IPS-18a (cell line): ENCODE data around the gene LDAH.

Experiments used
- H3K27ac ChIP-seq: one replicate; pipeline ENCODE4 v1.5.1; 2013; ENCODE audit warnings: low read length
- H3K27me3 ChIP-seq: one replicate; pipeline ENCODE4 v1.6.1; 2013; ENCODE audit warnings: mild to moderate bottlenecking, low read length; ENCODE audit not compliant: control insufficient read depth, insufficient read depth
- H3K36me3 ChIP-seq: one replicate; pipeline ENCODE4 v1.6.1; 2013; ENCODE audit warnings: low read depth, low read length; ENCODE audit not compliant: control insufficient read depth
- H3K4me1 ChIP-seq: one replicate; pipeline ENCODE4 v1.6.1; 2013; ENCODE audit warnings: low read depth, low read length; ENCODE audit not compliant: control insufficient read depth
- H3K4me3 ChIP-seq: one replicate; pipeline ENCODE4 v1.5.1; 2013; ENCODE audit warnings: low read length
- H3K9ac ChIP-seq: one replicate; pipeline ENCODE4 v1.6.1; 2013; ENCODE audit warnings: mild to moderate bottlenecking, low read length, moderate library complexity
- H3K9me3 ChIP-seq: one replicate; pipeline ENCODE4 v1.6.1; 2013; ENCODE audit warnings: low read depth, low read length; ENCODE audit not compliant: control insufficient read depth

Gene LDAH

DNA sequence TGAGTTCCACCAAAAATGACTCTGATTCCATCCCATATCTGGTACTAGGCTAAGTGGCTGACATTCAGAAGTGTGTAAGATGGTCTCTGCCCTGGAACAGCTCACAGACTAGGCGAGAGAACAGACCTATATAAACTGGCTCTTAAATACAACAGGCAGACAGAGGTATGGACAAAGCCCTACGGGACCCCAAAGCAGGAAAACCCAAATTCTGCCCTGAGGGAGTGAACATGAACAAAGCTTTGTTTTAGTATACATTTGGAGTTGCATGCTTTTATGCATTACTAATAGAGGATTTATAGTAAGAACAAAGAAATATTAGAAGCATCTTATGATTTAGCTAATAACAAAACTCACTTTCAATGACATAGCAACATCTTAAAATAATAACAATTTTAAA lies 130.8 kb downstream of the LDAH start:
- Histone ChIP-seq H3K4me1 (no peaks in the 10 kb centered on the region), H3K9ac (no peak overlapping the region), H3K4me3 (no peak overlapping the region), H3K27ac (no peak overlapping the region), H3K9me3 (no peaks in the 10 kb centered on the region), H3K27me3 (no peaks in the 10 kb centered on the region), H3K36me3 (peaks cover 5% of the 10 kb centered on the region)

GRCh38 chr2:20691076-20691734 lies 131.7 kb downstream of the LDAH start:
- H3K27ac ChIP-seq = no peak overlapping the region
- H3K9ac ChIP-seq = no peak overlapping the region
- H3K4me3 ChIP-seq = no peak overlapping the region

DNA sequence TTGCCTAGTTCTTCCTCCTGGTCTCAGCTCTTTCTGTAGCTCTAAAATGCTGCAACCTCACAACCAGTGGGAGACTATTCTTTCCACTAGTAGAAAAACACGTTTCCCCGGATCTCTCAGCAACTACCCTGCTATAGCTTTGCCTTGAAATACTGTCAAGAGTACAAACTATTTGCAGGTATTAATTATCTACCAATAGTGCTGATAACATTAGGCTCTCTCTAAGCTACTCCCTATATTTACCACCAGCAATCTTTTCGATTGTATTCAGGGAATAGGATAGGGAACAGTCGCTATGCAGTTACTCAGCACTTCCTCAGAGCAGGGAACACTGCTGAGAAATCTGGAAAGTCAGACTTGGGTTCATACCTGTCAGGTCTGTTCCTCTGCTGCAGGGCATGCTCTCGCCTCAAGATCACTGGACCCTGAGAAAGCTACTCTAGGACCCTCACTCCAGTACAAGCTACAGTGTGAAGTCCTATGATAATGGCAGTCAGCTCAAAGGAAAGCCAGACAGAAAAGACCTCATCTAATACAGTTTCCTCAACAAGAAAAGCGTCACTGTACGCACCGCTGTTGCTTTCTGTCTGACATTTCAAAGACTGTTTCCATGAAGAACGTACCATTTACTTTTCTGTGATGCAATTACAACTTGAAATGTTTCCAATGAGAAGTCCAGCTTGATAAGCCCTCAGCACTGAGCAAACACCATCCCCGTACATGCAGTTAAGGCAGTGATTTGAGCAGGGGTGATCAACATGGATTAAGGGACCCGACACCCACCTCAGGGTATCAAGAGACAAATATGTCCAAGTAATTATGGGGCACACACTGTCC lies 133.3 kb downstream of the LDAH start:
- H3K4me1 ChIP-seq = no peaks in the 10 kb centered on the region
- H3K36me3 ChIP-seq = peaks cover 10% of the 10 kb centered on the region
- H3K9ac ChIP-seq = no peak overlapping the region
- no peaks in the 10 kb centered on the region for H3K9me3 ChIP-seq
- no peaks in the 10 kb centered on the region for H3K27me3 ChIP-seq
- no peak overlapping the region for H3K4me3 ChIP-seq
- H3K27ac ChIP-seq = no peak overlapping the region

More at GRCh38 chr2:20691076-20691734, 131.7 kb downstream of the LDAH start:
- Histone ChIP-seq H3K4me1 (no peaks in the 10 kb centered on the region), H3K9me3 (no peaks in the 10 kb centered on the region), H3K27me3 (no peaks in the 10 kb centered on the region), H3K36me3 (peaks cover 7% of the 10 kb centered on the region)

DNA sequence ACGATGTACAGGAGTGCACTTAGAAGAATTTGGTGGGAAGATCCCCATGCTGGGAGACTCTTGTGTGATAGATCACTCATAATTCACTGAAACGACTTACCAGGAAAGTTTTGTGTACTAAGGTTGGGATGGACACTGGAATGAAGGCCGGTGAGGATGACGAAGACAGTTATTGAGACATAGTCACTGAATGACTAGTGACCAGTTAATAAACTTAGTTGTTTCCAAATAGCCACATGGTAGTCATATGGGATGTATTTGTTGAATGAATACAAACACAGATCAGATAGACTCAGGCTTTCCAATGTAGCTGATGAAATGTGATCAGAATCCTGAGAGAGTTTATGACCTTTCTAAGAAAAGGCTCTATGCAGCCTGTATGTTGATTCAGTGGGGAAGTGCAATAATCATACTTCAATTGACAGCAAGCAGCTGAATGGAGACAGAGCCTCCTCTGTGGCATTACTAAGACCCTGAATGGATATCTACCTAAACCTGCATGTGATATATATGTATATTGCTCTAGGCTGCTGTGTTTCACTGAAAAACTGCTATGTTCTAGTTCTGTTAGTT lies 135.6 kb downstream of the LDAH start:
- no peaks in the 10 kb centered on the region for H3K27me3 ChIP-seq
- H3K9ac ChIP-seq = no peak overlapping the region
- H3K27ac ChIP-seq = no peak overlapping the region
- peaks cover 10% of the 10 kb centered on the region for H3K36me3 ChIP-seq
- H3K4me1 ChIP-seq = no peaks in the 10 kb centered on the region
- no peaks in the 10 kb centered on the region for H3K9me3 ChIP-seq
- H3K4me3 ChIP-seq = no peak overlapping the region

DNA sequence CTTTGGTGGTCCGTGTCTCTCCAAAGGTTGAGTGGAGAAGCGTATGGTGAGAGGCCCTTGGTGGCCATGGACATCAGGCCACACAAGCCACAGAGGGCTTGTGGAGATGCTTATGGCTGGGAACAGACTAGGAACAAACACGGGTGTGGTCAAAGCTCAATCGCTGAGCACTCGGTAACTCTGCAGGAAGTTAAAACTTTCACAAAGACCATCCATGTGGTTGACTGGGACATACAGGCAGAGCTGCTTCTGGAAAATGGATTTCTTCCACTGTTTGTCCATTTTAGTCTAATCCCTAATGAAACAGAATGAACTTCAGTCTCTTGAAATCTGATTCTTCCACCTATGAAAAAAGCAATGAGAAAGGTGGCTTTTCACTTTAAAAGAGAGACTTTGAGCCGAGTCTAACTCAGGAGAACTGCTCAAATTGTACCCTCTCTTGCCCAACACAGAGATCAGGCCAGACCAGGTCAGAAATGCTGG lies 138.3 kb downstream of the LDAH start:
- H3K9ac ChIP-seq = no peak overlapping the region
- no peaks in the 10 kb centered on the region for H3K9me3 ChIP-seq
- H3K4me3 ChIP-seq = no peak overlapping the region
- no peak overlapping the region for H3K27ac ChIP-seq
- H3K36me3 ChIP-seq = peaks cover 10% of the 10 kb centered on the region
- H3K27me3 ChIP-seq = no peaks in the 10 kb centered on the region
- no peaks in the 10 kb centered on the region for H3K4me1 ChIP-seq

GRCh38 chr2:20682167-20682920 lies 140.6 kb downstream of the LDAH start:
- Histone ChIP-seq H3K4me3 (no peak overlapping the region), H3K36me3 (peaks cover 10% of the 10 kb centered on the region), H3K9ac (no peak overlapping the region), H3K9me3 (no peaks in the 10 kb centered on the region), H3K27ac (no peak overlapping the region), H3K27me3 (no peaks in the 10 kb centered on the region), H3K4me1 (no peaks in the 10 kb centered on the region)

DNA sequence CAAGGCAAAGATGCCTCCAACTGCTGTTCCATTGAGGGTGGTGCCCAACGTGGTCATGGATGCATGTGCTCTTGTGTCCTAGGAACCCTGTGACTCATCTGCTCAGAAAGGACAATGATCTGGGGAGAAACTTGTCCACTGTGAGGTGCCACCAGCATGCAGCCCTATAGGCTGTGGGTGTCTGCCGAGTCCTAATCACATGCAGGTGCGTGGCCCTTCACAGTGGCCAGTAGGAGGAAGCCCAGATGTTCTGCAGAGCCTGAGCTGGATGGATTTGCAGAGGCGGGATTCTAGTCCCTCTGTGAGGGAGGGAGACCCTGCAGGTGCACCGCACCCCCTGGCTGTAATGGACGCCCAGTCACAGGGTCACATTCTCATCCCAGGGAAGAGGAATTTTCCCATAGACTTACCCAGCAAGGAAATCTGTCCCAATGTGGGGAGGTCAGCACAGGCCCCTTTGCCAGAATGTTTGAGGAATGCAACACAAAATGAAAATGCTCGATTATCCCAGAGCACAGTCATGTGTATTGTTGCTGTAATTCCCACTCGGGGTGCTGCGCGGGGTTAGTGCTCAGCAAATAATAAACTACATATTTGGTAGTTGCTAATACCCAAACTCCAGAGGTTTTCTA lies 142.0 kb downstream of the LDAH start:
- H3K27me3 ChIP-seq = no peaks in the 10 kb centered on the region

DNA sequence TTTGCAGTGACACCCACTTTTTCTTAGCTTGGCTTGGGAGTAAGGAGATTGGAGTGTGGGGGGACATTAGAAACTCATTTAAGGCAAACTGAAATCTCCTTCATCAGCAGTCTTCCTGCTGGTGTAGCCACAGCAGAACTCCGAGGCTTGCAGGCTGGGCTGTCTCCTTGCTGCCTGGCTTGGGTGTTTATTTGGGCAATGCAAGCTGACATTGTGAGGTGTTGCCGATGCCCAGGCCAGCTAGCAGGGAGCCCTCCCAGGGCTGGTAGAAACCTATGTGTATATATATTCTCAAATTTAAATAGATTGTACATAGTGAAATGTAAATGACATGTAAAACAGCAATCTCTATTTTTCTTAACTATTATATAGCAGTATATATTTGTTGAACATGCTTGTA lies 144.1 kb downstream of the LDAH start:
- no peak overlapping the region for H3K9ac ChIP-seq
- H3K4me3 ChIP-seq = no peak overlapping the region
- no peaks in the 10 kb centered on the region for H3K9me3 ChIP-seq
- peaks cover 7% of the 10 kb centered on the region for H3K4me1 ChIP-seq
- H3K27ac ChIP-seq = no peak overlapping the region
- H3K36me3 ChIP-seq = no peaks in the 10 kb centered on the region
- H3K27me3 ChIP-seq = peaks cover 19% of the 10 kb centered on the region

More for the DNA sequence above, 142.0 kb downstream of the LDAH start:
- peaks cover 3% of the 10 kb centered on the region for H3K36me3 ChIP-seq
- H3K9ac ChIP-seq = no peak overlapping the region
- no peak overlapping the region for H3K27ac ChIP-seq
- no peaks in the 10 kb centered on the region for H3K9me3 ChIP-seq
- no peak overlapping the region for H3K4me3 ChIP-seq
- peaks cover 3% of the 10 kb centered on the region for H3K4me1 ChIP-seq

DNA sequence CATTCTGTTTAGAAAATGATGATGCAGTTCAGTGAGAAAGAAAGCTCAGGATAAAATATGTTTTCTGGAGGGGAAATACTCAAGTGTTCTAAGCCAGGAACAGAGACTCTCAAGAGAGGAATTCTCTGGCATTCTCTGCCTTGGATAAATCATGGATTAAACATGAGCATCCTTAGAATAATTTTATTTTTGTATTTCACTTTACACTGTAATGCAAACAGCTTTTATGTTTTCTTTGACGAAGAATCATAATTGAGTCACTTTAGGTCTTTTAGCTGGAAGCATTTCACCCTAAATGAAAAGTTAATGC lies 144.9 kb downstream of the LDAH start:
- Histone ChIP-seq H3K36me3 (no peaks in the 10 kb centered on the region), H3K4me3 (no peak overlapping the region), H3K27me3 (peaks cover 27% of the 10 kb centered on the region), H3K4me1 (peaks cover 12% of the 10 kb centered on the region), H3K27ac (no peak overlapping the region), H3K9me3 (no peaks in the 10 kb centered on the region), H3K9ac (no peak overlapping the region)

DNA sequence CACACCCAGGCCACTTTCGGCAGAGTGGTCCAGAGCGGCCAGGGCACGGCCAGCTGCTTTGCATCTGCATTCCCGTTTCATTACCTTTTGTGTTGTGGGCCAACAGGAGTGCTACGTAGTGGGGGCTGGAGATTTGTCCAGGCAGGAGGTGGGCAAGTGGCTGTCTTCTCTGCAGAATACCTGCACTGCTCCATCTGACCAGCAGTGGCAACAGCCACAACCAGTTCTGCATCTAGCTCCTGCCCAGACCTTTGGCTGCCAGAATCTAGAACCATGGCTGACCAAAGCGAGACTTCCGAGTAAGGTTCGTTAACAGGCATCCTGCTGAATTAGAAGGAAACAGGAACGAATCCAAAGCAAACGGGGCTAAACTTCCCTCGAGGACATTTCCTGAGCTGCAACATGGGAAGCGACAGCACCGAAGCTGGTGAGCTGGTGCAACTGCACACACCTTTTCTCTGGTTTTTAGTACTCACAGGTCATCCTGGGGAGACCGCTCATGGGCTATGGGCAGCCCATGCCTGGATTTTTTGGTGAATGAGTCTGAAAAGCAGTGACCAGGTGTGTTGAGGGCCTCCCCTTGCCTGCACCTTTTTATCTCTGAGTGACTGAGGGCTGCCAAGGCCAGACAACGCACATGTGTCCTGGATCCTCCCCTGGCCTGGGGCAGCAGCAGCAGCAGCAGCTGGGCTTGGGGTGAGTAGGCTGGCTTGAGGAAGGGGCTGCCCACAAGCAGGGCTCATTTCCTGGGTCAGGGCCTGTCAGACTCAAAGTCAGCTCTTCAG lies 145.4 kb downstream of the LDAH start:
- Histone ChIP-seq H3K36me3 (no peaks in the 10 kb centered on the region), H3K4me1 (peaks cover 17% of the 10 kb centered on the region), H3K27ac (no peak overlapping the region), H3K4me3 (no peak overlapping the region), H3K9ac (no peak overlapping the region), H3K9me3 (no peaks in the 10 kb centered on the region), H3K27me3 (peaks cover 32% of the 10 kb centered on the region)
